Middle frontal gyrus (tissue), 1 donor: ENCODE data around the gene ACVRL1.

Source experiments
- DNase-seq: peaks from one replicate; pipeline ENCODE4 v3.0.0-alpha.2; 2015; ENCODE audit warnings: low spot score; ENCODE audit errors: extremely low spot score

Gene ACVRL1

GRCh38 chr12:51962737-51963136, 55.4 kb downstream of the ACVRL1 start:
- DNase-seq = no peak

- no peak for DNase-seq
Observed at GRCh38 chr12:51963477-51963876, 56.2 kb downstream of the ACVRL1 start.

DNA sequence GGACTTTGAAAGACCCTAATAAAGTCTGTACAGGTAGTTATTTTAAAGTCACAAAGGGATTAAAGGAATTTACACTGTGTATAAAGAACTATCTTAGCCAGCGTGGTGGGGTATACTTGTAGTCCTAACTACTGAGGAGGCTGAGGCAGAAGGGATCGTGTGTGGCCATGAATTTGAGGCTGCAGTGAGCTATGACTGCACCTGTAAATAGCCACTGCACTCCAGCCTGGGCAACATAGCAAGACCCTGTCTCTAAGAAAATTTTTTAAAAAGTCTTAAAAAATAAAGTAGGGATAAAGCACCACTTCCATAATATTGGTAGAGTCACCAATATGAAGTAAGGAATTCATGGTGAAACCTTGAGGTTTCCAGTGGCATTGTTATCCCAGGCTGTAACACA, 62.3 kb downstream of the ACVRL1 start:
- no peak for DNase-seq

GRCh38 chr12:51970904-51971646, 63.8 kb downstream of the ACVRL1 start:
- no peak for DNase-seq

GRCh38 chr12:51971679-51972421, 64.5 kb downstream of the ACVRL1 start:
- DNase-seq = no peak

DNA sequence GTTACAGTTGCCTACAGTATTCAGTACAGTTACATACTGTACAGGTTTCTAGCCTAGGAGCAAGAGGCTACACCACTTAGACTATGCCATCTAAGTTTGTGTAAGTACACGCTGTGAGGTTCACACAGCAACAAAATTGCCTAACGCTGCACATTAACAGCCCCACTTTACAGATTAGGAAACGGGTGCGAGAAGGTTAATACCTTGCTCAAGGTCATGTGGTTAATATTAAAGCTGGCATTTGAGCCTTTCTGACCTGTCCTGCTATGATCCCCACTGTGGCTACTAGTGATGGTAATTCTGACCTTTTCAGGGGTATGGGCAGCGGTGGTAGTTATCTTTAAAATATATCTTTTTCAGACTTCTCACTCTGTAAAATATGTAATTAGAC, 65.1 kb downstream of the ACVRL1 start:
- no peak for DNase-seq

- DNase-seq = no peak
Observed at GRCh38 chr12:51972849-51973273, 65.6 kb downstream of the ACVRL1 start.
